Eye (tissue), 1 donor: ENCODE results near the gene VPS50.

Source experiments
- DNase-seq: peaks from one replicate; pipeline ENCODE4 v3.0.0-alpha.2; 2015

VPS50 gene

GRCh38 chr7:93231799-93232672, at the start of gene VPS50:
Gene VPS50 (plus strand): TSS chr7:93232366. CDS start chr7:93232468, 102 bp downstream.
- DNase-seq: peak; percentile 97

GRCh38 chr7:93185303-93186027, 46.7 kb upstream of the VPS50 start:
- no peak for DNase-seq

GRCh38 chr7:93188870-93189634, 43.1 kb upstream of the VPS50 start:
- DNase-seq: no peak

- no peak for DNase-seq
Observed at GRCh38 chr7:93194386-93194785, 37.8 kb upstream of the VPS50 start.

- DNase-seq: no peak
Observed at GRCh38 chr7:93196336-93196735, 35.8 kb upstream of the VPS50 start.

- DNase-seq: no peak
Observed at GRCh38 chr7:93198472-93198871, 33.7 kb upstream of the VPS50 start.

GRCh38 chr7:93202594-93203250, 29.4 kb upstream of the VPS50 start:
- DNase-seq: peak; percentile 2

GRCh38 chr7:93203496-93203895, 28.7 kb upstream of the VPS50 start:
- DNase-seq: no peak

- no peak for DNase-seq
Observed at GRCh38 chr7:93205046-93205445, 27.1 kb upstream of the VPS50 start.

- DNase-seq: no peak
Observed at GRCh38 chr7:93211228-93211818, 20.8 kb upstream of the VPS50 start.

- DNase-seq: no peak
Observed at GRCh38 chr7:93212881-93213280, 19.3 kb upstream of the VPS50 start.

GRCh38 chr7:93218997-93219827, 13.0 kb upstream of the VPS50 start:
- DNase-seq: no peak

- no peak for DNase-seq
Observed at GRCh38 chr7:93219868-93220267, 12.3 kb upstream of the VPS50 start.

- DNase-seq: no peak
Observed at GRCh38 chr7:93226310-93226709, 5.9 kb upstream of the VPS50 start, which contains the start of gene HEPACAM2. Gene HEPACAM2 (minus strand): TSS chr7:93226469.

- DNase-seq: peak; percentile 73
Observed at GRCh38 chr7:93228302-93228701, 3.9 kb upstream of the VPS50 start.

GRCh38 chr7:93231259-93231658, 907 bp upstream of the VPS50 start:
- no peak for DNase-seq

- no peak for DNase-seq
Observed at GRCh38 chr7:93232673-93233018, 480 bp downstream of the VPS50 start.

- no peak for DNase-seq
Observed at GRCh38 chr7:93235541-93235940, 3.4 kb downstream of the VPS50 start.

- no peak for DNase-seq
Observed at GRCh38 chr7:93238131-93238530, 6.0 kb downstream of the VPS50 start.

GRCh38 chr7:93238748-93239147, 6.6 kb downstream of the VPS50 start:
- no peak for DNase-seq

GRCh38 chr7:93239824-93240223, 7.7 kb downstream of the VPS50 start:
- DNase-seq: no peak
